SK-N-SH (cell line): Measurements from ENCODE around the gene ARHGAP5. TPM values are rescaled to one million over a fixed set of nuclear protein-coding genes. Genes with fewer than 3 reads are reported as not detected.
A peak's percentile ranks its signal among the peaks of the same experiment; 100 is the strongest.

Source experiments
- CTCF ChIA-PET: fragments of 300-600, 350-600 bp; formaldehyde crosslinking; extraction: SDS; loops from one replicate; lab custom pipeline; 2021; lab: Yijun Ruan, JAX
- POLR2A ChIA-PET: fragments of 350-600 bp; sonication (Branson Sonifier 250); formaldehyde crosslinking; extraction: SDS; loops from one replicate; lab custom pipeline; 2020; ENCODE audit warnings: antibody characterized with exemption, inconsistent platforms; lab: Yijun Ruan, JAX
- DNase-seq: peaks from one replicate; pipeline ENCODE4 v3.0.0; 2012
- H2AFZ ChIP-seq: fragments of 200-600 bp; sonication (generic); 2 replicates; pipeline ENCODE4 v1.8.1; 2016; ENCODE audit warnings: antibody characterized with exemption, mild to moderate bottlenecking, low read depth
- H3F3A ChIP-seq: fragments of 200-600 bp; sonication (generic); replicated peaks from 2 replicates; pipeline ENCODE3; 2016; ENCODE audit warnings: antibody characterized with exemption, mild to moderate bottlenecking; ENCODE audit not compliant: insufficient read depth
- H3K27ac ChIP-seq, 2 experiments: fragments of 200-500 bp in 1 of 2; fragments of 200-600 bp in 1 of 2; sonication (Bioruptor generic) in 1 of 2; sonication (generic), shearing (Covaris generic) in 1 of 2; 2 replicates each; pipeline versions ENCODE4 v1.5.1 to v1.6.1; 2014 to 2016; ENCODE audit warnings: low read depth in 2 of 2, inconsistent platforms in 1 of 2, low read length in 1 of 2, mild to moderate bottlenecking in 1 of 2, mixed read lengths in 1 of 2
- H3K27me3 ChIP-seq: fragments of 200-600 bp; sonication (generic), shearing (Covaris generic); 2 replicates; pipeline ENCODE4 v1.6.1; 2016; ENCODE audit warnings: mixed run types; ENCODE audit not compliant: insufficient read depth
- H3K36me3 ChIP-seq, 2 experiments: fragments of 200-500 bp in 1 of 2; fragments of 200-600 bp in 1 of 2; sonication (Bioruptor generic) in 1 of 2; sonication (generic) in 1 of 2; replicated peaks in 1 of 2; 2 replicates each; pipeline versions ENCODE3 to v1.5.1; 2014 to 2016; ENCODE audit warnings: low read length in 1 of 2, mild to moderate bottlenecking in 1 of 2; ENCODE audit not compliant: insufficient read depth in 2 of 2, control insufficient read depth in 1 of 2
- H3K4me1 ChIP-seq, 2 experiments: fragments of 200-500 bp in 1 of 2; fragments of 200-600 bp in 1 of 2; sonication (Bioruptor generic) in 1 of 2; sonication (generic), shearing (Covaris generic) in 1 of 2; 2 replicates each; pipeline versions ENCODE4 v1.5.1 to v1.6.1; 2014 to 2016; ENCODE audit warnings: low read depth in 1 of 2, low read length in 1 of 2, mixed run types in 1 of 2; ENCODE audit not compliant: insufficient read depth in 2 of 2, control insufficient read depth in 1 of 2
- H3K4me2 ChIP-seq: fragments of 200-600 bp; sonication (generic), shearing (Covaris generic); 2 replicates; pipeline ENCODE4 v1.6.1; 2017; ENCODE audit warnings: mixed run types
- H3K4me3 ChIP-seq, 2 experiments: fragments of 200-500 bp in 1 of 2; fragments of 200-600 bp in 1 of 2; sonication (Bioruptor generic) in 1 of 2; sonication (generic), shearing (Covaris generic) in 1 of 2; 2 replicates each; pipeline versions ENCODE4 v1.5.1 to v1.8.1; 2014 to 2016; ENCODE audit warnings: low read depth in 2 of 2, inconsistent platforms in 1 of 2, low read length in 1 of 2, mild to moderate bottlenecking in 1 of 2, mixed read lengths in 1 of 2, moderate library complexity in 1 of 2
- H3K79me2 ChIP-seq: fragments of 200-600 bp; sonication (generic); 2 replicates; pipeline ENCODE4 v1.8.1; 2017; ENCODE audit warnings: mild to moderate bottlenecking; ENCODE audit not compliant: insufficient read depth
- H3K9ac ChIP-seq: fragments of 200-600 bp; sonication (generic); 2 replicates; pipeline ENCODE4 v1.6.1; 2017; ENCODE audit warnings: mixed run types
- H3K9me2 ChIP-seq: fragments of 200-600 bp; sonication (generic); 2 replicates; pipeline ENCODE4 v1.6.1; 2017; ENCODE audit warnings: mixed run types
- H3K9me3 ChIP-seq: fragments of 200-600 bp; sonication (generic); 2 replicates; pipeline ENCODE4 v1.6.1; 2017; ENCODE audit warnings: mixed run types, mild to moderate bottlenecking, moderate library complexity
- H4K20me1 ChIP-seq: fragments of 200-600 bp; sonication (generic); 2 replicates; pipeline ENCODE4 v1.6.1; 2017; ENCODE audit warnings: mild to moderate bottlenecking, mixed run types; ENCODE audit not compliant: insufficient read depth
- CHD2 ChIP-seq: fragments of 150-350 bp; IDR thresholded peaks from 2 replicates; pipeline ENCODE4 v1.6.1; 2018; ENCODE audit warnings: low read length; ENCODE audit not compliant: partially characterized antibody
- EZH2phosphoT487 ChIP-seq: fragments of 200-600 bp; sonication (generic); IDR thresholded peaks from 2 replicates; pipeline ENCODE4 v1.6.1; 2017; ENCODE audit warnings: low read depth, mixed run types, mild to moderate bottlenecking, antibody characterized with exemption, moderate library complexity, borderline replicate concordance
- FOSL2 ChIP-seq: IDR thresholded peaks from 2 replicates; pipeline ENCODE4 v1.4.0; 2012; ENCODE audit warnings: low read depth, mild to moderate bottlenecking, moderate library complexity, borderline replicate concordance
- FOXM1 ChIP-seq: IDR thresholded peaks from 2 replicates; pipeline ENCODE4 v1.4.0; 2012; ENCODE audit warnings: low read depth, mild to moderate bottlenecking
- GABPA ChIP-seq: IDR thresholded peaks from 2 replicates; pipeline ENCODE4 v1.4.0; 2012; ENCODE audit warnings: low read depth, mild to moderate bottlenecking
- RCOR1 ChIP-seq: fragments of 150-350 bp; IDR thresholded peaks from 2 replicates; pipeline ENCODE4 v1.6.1; 2017; ENCODE audit warnings: antibody characterized with exemption, low read length
- RXRA ChIP-seq: IDR thresholded peaks from 2 replicates; pipeline ENCODE4 v1.4.0; 2012; ENCODE audit warnings: low read depth, mild to moderate bottlenecking, borderline replicate concordance
- SMC3 ChIP-seq: IDR thresholded peaks from 2 replicates; pipeline ENCODE4 v1.6.1; 2012; ENCODE audit warnings: low read depth, low read length, improper control_type of control experiment
- TCF12 ChIP-seq: IDR thresholded peaks from 2 replicates; pipeline ENCODE4 v1.4.0; 2012
- YY1 ChIP-seq: IDR thresholded peaks from 2 replicates; pipeline ENCODE4 v1.4.0; 2012; ENCODE audit warnings: low read depth, mild to moderate bottlenecking
- WGBS: methylation state at CpG from one replicate; pipeline ENCODE4 v1.1.6; 2017; ENCODE audit warnings: low lambda C conversion rate; 5-methylcytosine and 5-hydroxymethylcytosine counted together
- polyA plus RNA-seq, 3 experiments: library from polyadenylated mRNA; depleted of rRNA; stranded (reverse); fragments of >200 nt; gene quantifications; 2 replicates each; pipeline ENCODE4 v1.2.3, GENCODE V29; 2012
- TF ChIP-seq, protein P1 (sequence below): fragments of 150-350 bp; IDR thresholded peaks from 2 replicates; pipeline ENCODE4 v1.6.1; 2017; ENCODE audit warnings: antibody characterized with exemption, low read length, low read depth, borderline replicate concordance
- TF ChIP-seq, protein P2 (sequence below): IDR thresholded peaks from 2 replicates; pipeline ENCODE4 v1.6.1; 2012; ENCODE audit warnings: mild to moderate bottlenecking, low read depth, low read length, moderate library complexity
- TF ChIP-seq, protein P3 (sequence below): IDR thresholded peaks from 2 replicates; pipeline ENCODE4 v1.4.0; 2012; ENCODE audit warnings: low read depth

ARHGAP5 gene
- polyA plus RNA-seq, 1 of the 3 experiments (the other 2 are of a cell fraction) = 7.2 TPM

DNA sequence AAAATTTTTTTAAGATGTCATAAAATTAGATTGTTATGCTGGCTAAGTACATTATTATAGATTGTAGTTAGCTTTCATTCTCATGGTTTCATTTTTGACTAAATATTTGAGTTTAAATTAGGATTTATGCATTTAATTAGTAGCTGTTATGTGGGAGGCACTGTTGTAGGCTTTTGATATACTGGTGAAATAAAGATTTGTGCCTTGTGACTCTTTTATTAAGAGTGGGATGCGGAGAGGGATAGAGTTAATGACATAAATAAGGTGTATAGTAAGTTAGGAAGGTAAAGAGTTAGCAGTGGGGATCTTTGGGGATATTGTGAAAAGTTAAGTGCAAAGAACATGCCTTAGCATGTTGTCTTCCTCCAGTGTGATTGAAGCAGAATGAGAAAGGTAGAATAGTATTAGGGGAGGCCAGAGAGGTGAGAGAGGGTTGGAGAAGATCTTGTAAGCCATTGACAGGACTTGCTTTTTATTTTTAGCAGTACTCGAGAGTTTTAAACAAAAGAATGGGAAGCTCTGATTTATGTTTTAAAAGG, 8.8 kb downstream of the ARHGAP5 start:
- peaks cover 6 to 21% of the 10 kb centered on the region in 2 experiments for H3K36me3 ChIP-seq
- no peak overlapping the region for H3K4me3 ChIP-seq
- H3K79me2 ChIP-seq = peaks cover 100% of the 10 kb centered on the region
- no peak for DNase-seq
- CTCF ChIA-PET = interaction anchor here (1.1 kb wide), 1 partner anchor 14 kb away, joined by 4 read pairs; no protein-coding TSS in a partner anchor
- H4K20me1 ChIP-seq = peaks cover 97% of the 10 kb centered on the region
- POLR2A ChIA-PET = no interaction called here
- no peak overlapping the region for H3K9ac ChIP-seq
- no peaks in the 10 kb centered on the region for H3K9me2 ChIP-seq
- H3F3A ChIP-seq = no peaks in the 10 kb centered on the region
- H3K27ac ChIP-seq = no peak overlapping the region
- H3K4me1 ChIP-seq = peaks cover 3 to 22% of the 10 kb centered on the region in 2 experiments; a peak in 3 of 4 replicates
- H3K27me3 ChIP-seq = no peaks in the 10 kb centered on the region
- WGBS = 89% methylated on average over 2 of the region's 2 CpGs
- TF ChIP-seq YY1 = no peak
- no peak for TF ChIP-seq FOXM1
- TF ChIP-seq, protein P1, sequence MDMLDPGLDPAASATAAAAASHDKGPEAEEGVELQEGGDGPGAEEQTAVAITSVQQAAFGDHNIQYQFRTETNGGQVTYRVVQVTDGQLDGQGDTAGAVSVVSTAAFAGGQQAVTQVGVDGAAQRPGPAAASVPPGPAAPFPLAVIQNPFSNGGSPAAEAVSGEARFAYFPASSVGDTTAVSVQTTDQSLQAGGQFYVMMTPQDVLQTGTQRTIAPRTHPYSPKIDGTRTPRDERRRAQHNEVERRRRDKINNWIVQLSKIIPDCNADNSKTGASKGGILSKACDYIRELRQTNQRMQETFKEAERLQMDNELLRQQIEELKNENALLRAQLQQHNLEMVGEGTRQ = no peak
- no peak for TF ChIP-seq GABPA
- TF ChIP-seq, protein P2, sequence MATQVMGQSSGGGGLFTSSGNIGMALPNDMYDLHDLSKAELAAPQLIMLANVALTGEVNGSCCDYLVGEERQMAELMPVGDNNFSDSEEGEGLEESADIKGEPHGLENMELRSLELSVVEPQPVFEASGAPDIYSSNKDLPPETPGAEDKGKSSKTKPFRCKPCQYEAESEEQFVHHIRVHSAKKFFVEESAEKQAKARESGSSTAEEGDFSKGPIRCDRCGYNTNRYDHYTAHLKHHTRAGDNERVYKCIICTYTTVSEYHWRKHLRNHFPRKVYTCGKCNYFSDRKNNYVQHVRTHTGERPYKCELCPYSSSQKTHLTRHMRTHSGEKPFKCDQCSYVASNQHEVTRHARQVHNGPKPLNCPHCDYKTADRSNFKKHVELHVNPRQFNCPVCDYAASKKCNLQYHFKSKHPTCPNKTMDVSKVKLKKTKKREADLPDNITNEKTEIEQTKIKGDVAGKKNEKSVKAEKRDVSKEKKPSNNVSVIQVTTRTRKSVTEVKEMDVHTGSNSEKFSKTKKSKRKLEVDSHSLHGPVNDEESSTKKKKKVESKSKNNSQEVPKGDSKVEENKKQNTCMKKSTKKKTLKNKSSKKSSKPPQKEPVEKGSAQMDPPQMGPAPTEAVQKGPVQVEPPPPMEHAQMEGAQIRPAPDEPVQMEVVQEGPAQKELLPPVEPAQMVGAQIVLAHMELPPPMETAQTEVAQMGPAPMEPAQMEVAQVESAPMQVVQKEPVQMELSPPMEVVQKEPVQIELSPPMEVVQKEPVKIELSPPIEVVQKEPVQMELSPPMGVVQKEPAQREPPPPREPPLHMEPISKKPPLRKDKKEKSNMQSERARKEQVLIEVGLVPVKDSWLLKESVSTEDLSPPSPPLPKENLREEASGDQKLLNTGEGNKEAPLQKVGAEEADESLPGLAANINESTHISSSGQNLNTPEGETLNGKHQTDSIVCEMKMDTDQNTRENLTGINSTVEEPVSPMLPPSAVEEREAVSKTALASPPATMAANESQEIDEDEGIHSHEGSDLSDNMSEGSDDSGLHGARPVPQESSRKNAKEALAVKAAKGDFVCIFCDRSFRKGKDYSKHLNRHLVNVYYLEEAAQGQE = no peak
- TF ChIP-seq EZH2phosphoT487 = no peak
- TF ChIP-seq, protein P3, sequence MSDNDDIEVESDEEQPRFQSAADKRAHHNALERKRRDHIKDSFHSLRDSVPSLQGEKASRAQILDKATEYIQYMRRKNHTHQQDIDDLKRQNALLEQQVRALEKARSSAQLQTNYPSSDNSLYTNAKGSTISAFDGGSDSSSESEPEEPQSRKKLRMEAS = no peak
- TF ChIP-seq RXRA = no peak
- no peak for TF ChIP-seq SMC3
- TF ChIP-seq RCOR1 = no peak
- H3K4me2 ChIP-seq = no peak overlapping the region
- no peaks in the 10 kb centered on the region for H3K9me3 ChIP-seq
- H2AFZ ChIP-seq = no peak overlapping the region

GRCh38 chr14:32087173-32087861, 10.2 kb downstream of the ARHGAP5 start:
- Histone ChIP-seq H3K79me2 (peaks cover 98% of the 10 kb centered on the region), H4K20me1 (peaks cover 83% of the 10 kb centered on the region)
- POLR2A ChIA-PET = no interaction called here

More at GRCh38 chr14:32087173-32087861, 10.2 kb downstream of the ARHGAP5 start:
- Histone ChIP-seq H3K9me2 (no peaks in the 10 kb centered on the region), H3K27me3 (no peaks in the 10 kb centered on the region), H3K36me3 (peaks cover 20 to 35% of the 10 kb centered on the region in 2 experiments), H3F3A (no peaks in the 10 kb centered on the region), H3K4me1 (peaks cover 0 to 20% of the 10 kb centered on the region in 2 experiments; a peak in 3 of 4 replicates), H3K4me3 (no peak overlapping the region), H3K9ac (no peak overlapping the region), H3K9me3 (no peaks in the 10 kb centered on the region), H2AFZ (no peak overlapping the region), H3K27ac (no peak overlapping the region), H3K4me2 (no peak overlapping the region)
- CTCF ChIA-PET = no interaction called here
- DNase-seq = no peak
- WGBS = 90% methylated on average over 3 of the region's 3 CpGs
- no peak for TF ChIP-seq CHD2
- TF ChIP-seq FOSL2 = peak; percentile 36; the same call in 1 of the 2 replicates
- TF ChIP-seq TCF12 = peak; percentile 45
- TF ChIP-seq YY1 = no peak
